Epithelial cell of proximal tubule (primary cell): ENCODE measurements around the gene MRPS2. TPM values are rescaled to one million over a fixed set of nuclear protein-coding genes. Genes with fewer than 3 reads are reported as not detected.
"Not testable (repeated sequence)": the region's sequence is repeated elsewhere in the genome, so short reads cannot be mapped to it uniquely, and the experiment has no call there.

Source experiments
- DNase-seq: peaks from one replicate; pipeline ENCODE4 v3.0.0-alpha.2; 2011; ENCODE audit warnings: low read depth
- H3K4me3 ChIP-seq: 2 replicates; pipeline ENCODE4 v1.5.1; 2011; ENCODE audit warnings: low read depth, mild to moderate bottlenecking, low read length
- CTCF ChIP-seq: conservative IDR thresholded peaks from 2 replicates; pipeline ENCODE4 v1.5.1; 2012; ENCODE audit warnings: low read depth, mild to moderate bottlenecking, low read length
- total RNA-seq: library from RNA; depleted of rRNA; stranded (reverse); fragments of >200 nt; gene quantifications from 2 replicates; pipeline ENCODE4 v1.2.3, GENCODE V29; 2015

Gene MRPS2
- total RNA-seq, 1 donor from 2014 or later = 68.1 TPM

GRCh38 chr9:135512904-135513303 is 12.4 kb downstream of the MRPS2 start:
- no peak for DNase-seq
- H3K4me3 ChIP-seq = no peak overlapping the region
- no peak for TF ChIP-seq CTCF

- no peak overlapping the region for H3K4me3 ChIP-seq
- DNase-seq = no peak
- TF ChIP-seq CTCF = no peak
These were observed 12.9 kb downstream of the MRPS2 start for GRCh38 chr9:135513351-135513846.

- H3K4me3 ChIP-seq, DNase-seq: not testable (repeated sequence)
These were observed 13.4 kb downstream of the MRPS2 start for GRCh38 chr9:135513906-135514305.

GRCh38 chr9:135514342-135515082 is 14.0 kb downstream of the MRPS2 start:
- no peak for TF ChIP-seq CTCF
- DNase-seq = no peak
- no peak overlapping the region for H3K4me3 ChIP-seq

- no peak for DNase-seq
- H3K4me3 ChIP-seq = no peak overlapping the region
- no peak for TF ChIP-seq CTCF
These were observed 14.8 kb downstream of the MRPS2 start for GRCh38 chr9:135515083-135515951.

GRCh38 chr9:135516132-135516860 is 15.8 kb downstream of the MRPS2 start:
- H3K4me3 ChIP-seq = no peak overlapping the region
- no peak for DNase-seq
- no peak for TF ChIP-seq CTCF

DNA sequence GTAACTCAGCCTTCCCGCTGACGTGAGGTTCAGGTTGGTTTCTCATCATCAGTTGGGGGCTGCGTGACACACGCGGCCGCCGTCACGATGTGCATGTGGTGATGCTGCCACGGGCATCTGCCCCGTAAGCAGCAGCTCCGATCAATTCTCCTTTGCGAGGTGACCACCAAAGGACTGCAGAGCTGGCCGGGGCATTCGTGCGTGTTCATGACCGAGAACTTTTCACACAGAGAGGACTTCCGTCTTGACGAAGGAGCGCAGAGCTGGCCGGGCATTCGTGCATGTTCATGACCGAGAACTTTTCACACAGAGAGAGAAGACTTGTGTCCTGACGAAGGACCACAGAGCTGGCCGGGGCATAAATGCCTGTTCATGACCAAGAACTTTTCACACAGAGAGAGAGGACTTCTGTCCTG is 16.9 kb downstream of the MRPS2 start:
- no peak for DNase-seq
- TF ChIP-seq CTCF = no peak
- no peak overlapping the region for H3K4me3 ChIP-seq
